ENCODE measurements around the gene KCNJ15. TPM values are rescaled to one million over a fixed set of nuclear protein-coding genes. Genes with fewer than 3 reads are reported as not detected.

Gene KCNJ15
- total RNA-seq = not detected
- not detected for polyA plus RNA-seq (2013, experiment 1 of 2)
- polyA plus RNA-seq (2013, experiment 2 of 2) = not detected
- long read RNA-seq, experiment 1 = 0 reads
- long read RNA-seq, experiment 2 = 0 reads
- long read RNA-seq, experiment 3 = 0 reads
- long read RNA-seq, experiment 4 = 0 reads

DNA sequence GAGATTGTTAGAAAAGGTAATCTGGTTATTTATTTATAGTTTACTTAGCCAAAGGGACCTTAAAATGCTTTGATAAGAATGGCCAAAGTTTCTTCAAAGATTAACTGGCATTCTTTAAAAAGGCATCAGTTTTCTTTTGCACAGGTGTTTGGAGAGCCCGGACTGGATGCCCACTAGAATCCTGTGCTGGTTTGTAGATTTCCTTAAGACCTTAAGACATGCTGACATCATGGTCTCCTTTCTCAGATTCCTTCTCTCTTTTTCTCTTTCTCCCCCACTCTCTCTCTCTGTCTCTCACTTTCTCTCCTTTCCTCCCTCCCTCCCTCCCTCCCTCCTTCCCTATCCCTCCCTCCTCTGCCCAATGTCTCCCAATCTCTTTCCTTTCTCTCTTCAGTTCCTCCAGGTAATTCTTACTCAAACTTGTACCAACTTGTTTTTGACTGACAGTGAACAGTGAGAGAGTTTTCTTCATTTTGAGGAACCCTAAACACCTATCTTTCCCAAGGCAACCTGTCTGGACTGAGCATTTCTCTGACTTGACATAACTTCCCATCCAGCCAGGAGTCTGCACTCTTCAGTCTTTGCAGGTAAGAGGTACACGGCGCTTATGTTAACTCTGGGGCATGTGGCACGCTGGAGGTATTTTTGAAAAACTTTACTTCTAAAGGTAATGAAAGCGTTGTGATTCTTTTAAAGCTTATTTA is at the start of gene KCNJ15:
KCNJ15 (plus strand) TSS at position 393 of the 704 bp plus-strand sequence. CDS start 42,271 bp downstream, outside the sequence.
- DNase-seq = no peak
- no peaks in the 10 kb centered on the region for H3K9me3 Mint-ChIP-seq
- Histone ChIP-seq H3K27me3 (ENCODE audit: control insufficient read depth, insufficient read depth, low read length, poor library complexity, severe bottlenecking) (no peaks in the 10 kb centered on the region), H3K4me1 (ENCODE audit: control insufficient read depth, insufficient read depth, low read length) (no peaks in the 10 kb centered on the region), H3K9me3 (ENCODE audit: control insufficient read depth, low read length) (no peaks in the 10 kb centered on the region), H3K27ac (ENCODE audit: low read depth, low read length) (no peak within 1 kb of the TSS), H3K4me3 (ENCODE audit: low read length) (no peak within 1 kb of the TSS), H3K9ac (ENCODE audit: extremely low read depth, low read length, poor library complexity, severe bottlenecking) (no peak within 1 kb of the TSS), H3K36me3 (ENCODE audit: control insufficient read depth, insufficient read depth, low read length) (no peaks in the 10 kb centered on the region)
- WGBS, 2 experiments (ENCODE audit: insufficient coverage in 1 of 2, insufficient read length in 1 of 2) = 88 to 92% methylated on average over 5 of the region's 5 CpGs
- no peak within 1 kb of the TSS for H3K4me3 Mint-ChIP-seq
- H3K27me3 Mint-ChIP-seq (ENCODE audit: insufficient read depth) = peaks cover 2% of the 10 kb centered on the region
- TF ChIP-seq, protein P1, sequence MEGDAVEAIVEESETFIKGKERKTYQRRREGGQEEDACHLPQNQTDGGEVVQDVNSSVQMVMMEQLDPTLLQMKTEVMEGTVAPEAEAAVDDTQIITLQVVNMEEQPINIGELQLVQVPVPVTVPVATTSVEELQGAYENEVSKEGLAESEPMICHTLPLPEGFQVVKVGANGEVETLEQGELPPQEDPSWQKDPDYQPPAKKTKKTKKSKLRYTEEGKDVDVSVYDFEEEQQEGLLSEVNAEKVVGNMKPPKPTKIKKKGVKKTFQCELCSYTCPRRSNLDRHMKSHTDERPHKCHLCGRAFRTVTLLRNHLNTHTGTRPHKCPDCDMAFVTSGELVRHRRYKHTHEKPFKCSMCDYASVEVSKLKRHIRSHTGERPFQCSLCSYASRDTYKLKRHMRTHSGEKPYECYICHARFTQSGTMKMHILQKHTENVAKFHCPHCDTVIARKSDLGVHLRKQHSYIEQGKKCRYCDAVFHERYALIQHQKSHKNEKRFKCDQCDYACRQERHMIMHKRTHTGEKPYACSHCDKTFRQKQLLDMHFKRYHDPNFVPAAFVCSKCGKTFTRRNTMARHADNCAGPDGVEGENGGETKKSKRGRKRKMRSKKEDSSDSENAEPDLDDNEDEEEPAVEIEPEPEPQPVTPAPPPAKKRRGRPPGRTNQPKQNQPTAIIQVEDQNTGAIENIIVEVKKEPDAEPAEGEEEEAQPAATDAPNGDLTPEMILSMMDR (conservative IDR thresholded peaks at IDR 0.05) = no peak
- no peaks in the 10 kb centered on the region for H3K36me3 Mint-ChIP-seq (ENCODE audit: low read depth)
- no peak within 1 kb of the TSS for H3K27ac Mint-ChIP-seq
- H3K4me1 Mint-ChIP-seq = peaks cover 17% of the 10 kb centered on the region

DNA sequence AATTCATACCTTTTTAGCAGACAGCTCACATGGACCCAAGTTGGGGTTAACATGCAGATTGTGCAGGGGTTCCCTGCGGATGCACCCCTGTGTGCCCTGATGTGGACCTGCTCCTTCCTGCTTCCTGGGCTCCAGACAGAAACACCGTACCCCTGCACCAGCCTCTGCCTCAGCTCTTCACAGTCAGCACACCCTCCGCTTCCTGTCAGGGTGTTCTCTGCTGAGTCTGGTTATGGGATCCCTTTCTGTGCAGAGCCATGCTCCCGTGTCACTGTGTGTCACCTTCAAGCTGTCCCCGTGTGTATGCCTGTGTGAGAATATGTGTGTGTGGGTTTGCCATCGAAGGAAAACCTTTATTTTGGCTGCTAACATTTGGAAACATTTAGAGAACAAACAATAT is 48.7 kb upstream of the KCNJ15 start:
- H3K36me3 Mint-ChIP-seq (ENCODE audit: low read depth) = no peaks in the 10 kb centered on the region
- no peak overlapping the region for H3K9ac ChIP-seq (ENCODE audit: extremely low read depth, low read length, poor library complexity, severe bottlenecking)
- peaks cover 9% of the 10 kb centered on the region for H3K27me3 Mint-ChIP-seq (ENCODE audit: insufficient read depth)
- H3K9me3 Mint-ChIP-seq = peaks cover 13% of the 10 kb centered on the region
- H3K27ac ChIP-seq (ENCODE audit: low read depth, low read length) = no peak overlapping the region
- TF ChIP-seq, protein P1 (conservative IDR thresholded peaks at IDR 0.05) = no peak
- no peaks in the 10 kb centered on the region for H3K9me3 ChIP-seq (ENCODE audit: control insufficient read depth, low read length)
- no peak overlapping the region for H3K4me3 ChIP-seq (ENCODE audit: low read length)
- no peak for DNase-seq
- H3K36me3 ChIP-seq (ENCODE audit: control insufficient read depth, insufficient read depth, low read length) = no peaks in the 10 kb centered on the region
- H3K27ac Mint-ChIP-seq = no peak overlapping the region
- H3K4me1 ChIP-seq (ENCODE audit: control insufficient read depth, insufficient read depth, low read length) = no peaks in the 10 kb centered on the region
- H3K27me3 ChIP-seq (ENCODE audit: control insufficient read depth, insufficient read depth, low read length, poor library complexity, severe bottlenecking) = no peaks in the 10 kb centered on the region
- WGBS, 2 experiments (ENCODE audit: insufficient coverage in 1 of 2, insufficient read length in 1 of 2) = 92 to 100% methylated on average over 4 to 5 of the region's 6 CpGs
- peaks cover 7% of the 10 kb centered on the region for H3K4me1 Mint-ChIP-seq
- H3K4me3 Mint-ChIP-seq = no peak overlapping the region

DNA sequence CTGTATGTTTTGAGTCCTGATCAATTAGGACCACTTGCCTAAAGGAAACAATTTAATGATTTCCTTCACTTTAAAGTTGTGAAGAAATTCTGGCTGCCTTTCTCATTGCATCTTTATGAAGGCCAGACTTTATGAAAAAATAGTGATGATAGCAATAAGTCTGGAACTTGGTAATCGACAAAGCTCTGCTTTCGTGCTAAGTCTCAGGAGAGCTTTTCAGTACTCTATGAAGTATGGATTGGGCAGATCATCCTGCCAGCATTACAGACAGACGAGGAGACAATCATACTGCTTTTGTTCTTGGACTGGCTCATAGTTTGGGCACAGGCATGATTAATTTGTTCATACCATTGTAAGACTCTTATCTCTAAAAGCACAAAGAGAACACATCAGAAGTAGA is 45.5 kb upstream of the KCNJ15 start:
- WGBS, 2 experiments (ENCODE audit: insufficient coverage in 1 of 2, insufficient read length in 1 of 2) = 92 to 100% methylated on average over 2 to 3 of the region's 3 CpGs
- Histone ChIP-seq H3K36me3 (ENCODE audit: control insufficient read depth, insufficient read depth, low read length) (no peaks in the 10 kb centered on the region), H3K9me3 (ENCODE audit: control insufficient read depth, low read length) (no peaks in the 10 kb centered on the region), H3K27me3 (ENCODE audit: control insufficient read depth, insufficient read depth, low read length, poor library complexity, severe bottlenecking) (no peaks in the 10 kb centered on the region), H3K27ac (ENCODE audit: low read depth, low read length) (no peak overlapping the region), H3K9ac (ENCODE audit: extremely low read depth, low read length, poor library complexity, severe bottlenecking) (no peak overlapping the region), H3K4me3 (ENCODE audit: low read length) (no peak overlapping the region), H3K4me1 (ENCODE audit: control insufficient read depth, insufficient read depth, low read length) (no peaks in the 10 kb centered on the region)
- peaks cover 13% of the 10 kb centered on the region for H3K9me3 Mint-ChIP-seq
- H3K36me3 Mint-ChIP-seq (ENCODE audit: low read depth) = no peaks in the 10 kb centered on the region
- peaks cover 9% of the 10 kb centered on the region for H3K27me3 Mint-ChIP-seq (ENCODE audit: insufficient read depth)
- H3K4me1 Mint-ChIP-seq = no peaks in the 10 kb centered on the region
- DNase-seq = no peak
- no peak overlapping the region for H3K4me3 Mint-ChIP-seq
- TF ChIP-seq, protein P1 (conservative IDR thresholded peaks at IDR 0.05) = no peak
- no peak overlapping the region for H3K27ac Mint-ChIP-seq

Measured in endodermal cell (in vitro differentiated cells).